Erythroblast (primary cell): ENCODE results near the gene FCHSD2.

Experiments used
- GATA1 ChIP-seq: IDR thresholded peaks from 2 replicates; pipeline ENCODE4 v1.6.1; 2011; ENCODE audit warnings: low read depth, mild to moderate bottlenecking, control low read depth, low read length, moderate library complexity
- POLR2A ChIP-seq: IDR thresholded peaks from 2 replicates; pipeline ENCODE4 v1.6.1; 2011; ENCODE audit warnings: mild to moderate bottlenecking, low read length

DNA sequence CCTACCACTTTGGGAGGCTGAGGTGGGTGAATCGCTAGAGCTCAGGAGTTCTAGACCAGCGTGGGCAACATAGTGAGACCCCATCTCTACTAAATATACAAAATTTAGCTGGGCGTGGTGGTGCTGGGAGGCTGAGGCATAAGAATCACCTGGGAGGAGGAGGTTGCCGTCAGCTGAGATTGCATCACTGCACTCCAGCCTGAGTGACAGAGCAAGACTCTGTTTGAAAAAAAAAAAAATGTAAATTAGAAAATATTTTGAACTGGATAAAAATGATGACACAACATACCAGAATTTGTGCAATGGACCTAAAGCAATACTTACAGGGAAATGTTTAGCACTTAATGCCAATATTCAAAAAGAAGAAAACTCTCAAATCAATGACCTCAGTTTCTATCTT lies 281.5 kb downstream of the FCHSD2 start:
- TF ChIP-seq POLR2A (no peak), GATA1 (no peak)
